OCI-LY3 (cell line): ENCODE results near the gene R3HDM1.
"Not testable (repeated sequence)": the region's sequence is repeated elsewhere in the genome, so short reads cannot be mapped to it uniquely, and the experiment has no call there.

Source experiments
- H2AFZ ChIP-seq: fragments of 200-600, 300-600 bp; shearing (Covaris generic); 2 replicates; pipeline ENCODE4 v1.6.0; 2014; ENCODE audit warnings: antibody characterized with exemption, low read depth, low read length
- H3K27ac ChIP-seq: fragments of 200-600, 300-600 bp; sonication (generic); 2 replicates; pipeline ENCODE4 v1.5.1; 2014; ENCODE audit warnings: mild to moderate bottlenecking, low read length, moderate library complexity, mixed read lengths
- H3K27me3 ChIP-seq: fragments of 200-600, 300-600 bp; sonication (generic); 2 replicates; pipeline ENCODE4 v1.6.1; 2014; ENCODE audit warnings: low read depth, low read length, mixed read lengths
- H3K36me3 ChIP-seq: fragments of 200-600, 300-600 bp; sonication (generic); replicated peaks from 2 replicates; pipeline ENCODE3; 2014; ENCODE audit warnings: low read depth, low read length, mixed read lengths
- H3K4me1 ChIP-seq: fragments of 300-600, 200-600 bp; sonication (generic); 2 replicates; pipeline ENCODE4 v1.6.1; 2014; ENCODE audit warnings: low read length, mixed read lengths
- H3K4me2 ChIP-seq: fragments of 200-600, 300-600 bp; sonication (generic); 2 replicates; pipeline ENCODE4 v1.6.1; 2014; ENCODE audit warnings: low read length, mixed read lengths
- H3K4me3 ChIP-seq: fragments of 300-600, 200-600 bp; sonication (generic); 2 replicates; pipeline ENCODE4 v1.5.1; 2014; ENCODE audit warnings: antibody characterized with exemption, mild to moderate bottlenecking, low read length, moderate library complexity
- H3K79me2 ChIP-seq: fragments of 300-600, 200-600 bp; shearing (Covaris generic); 2 replicates; pipeline ENCODE4 v1.6.1; 2014; ENCODE audit warnings: mild to moderate bottlenecking, low read length, mixed read lengths
- H3K9ac ChIP-seq: fragments of 300-600, 200-600 bp; shearing (Covaris generic); 2 replicates; pipeline ENCODE4 v1.6.0; 2014; ENCODE audit warnings: mild to moderate bottlenecking, low read length, moderate library complexity
- H3K9me3 ChIP-seq: fragments of 200-600, 300-600 bp; shearing (Covaris generic); 2 replicates; pipeline ENCODE4 v1.6.1; 2014; ENCODE audit warnings: low read length, mixed read lengths; ENCODE audit not compliant: insufficient read depth
- H4K20me1 ChIP-seq: fragments of 200-600, 300-600 bp; sonication (generic); 2 replicates; pipeline ENCODE4 v1.6.1; 2016; ENCODE audit warnings: low read length, mixed read lengths; ENCODE audit not compliant: insufficient read depth
- CTCF ChIP-seq: fragments of 200-600, 300-600 bp; sonication (generic); IDR thresholded peaks from 2 replicates; pipeline ENCODE4 v1.5.1; 2014; ENCODE audit warnings: antibody characterized with exemption, low read length, low read depth
- EZH2phosphoT487 ChIP-seq: fragments of 200-600 bp; shearing (Covaris generic); IDR thresholded peaks from 2 replicates; pipeline ENCODE4 v1.6.1; 2018; ENCODE audit warnings: antibody characterized with exemption, mixed run types, low read depth

Gene R3HDM1

GRCh38 chr2:135494917-135495316 is 36.4 kb upstream of the R3HDM1 start:
- Histone ChIP-seq H3K4me3 (no peak overlapping the region), H3K4me2 (no peak overlapping the region), H4K20me1 (no peaks in the 10 kb centered on the region), H3K9ac (no peak overlapping the region), H3K4me1 (no peaks in the 10 kb centered on the region), H2AFZ (no peak overlapping the region), H3K27me3 (no peaks in the 10 kb centered on the region), H3K36me3 (peaks cover 7% of the 10 kb centered on the region), H3K9me3 (0 out of 2 replicates have a peak, but pooled peaks cover 3% of the 10 kb centered on the region), H3K27ac (no peak overlapping the region), H3K79me2 (no peaks in the 10 kb centered on the region)
- TF ChIP-seq CTCF (no peak), EZH2phosphoT487 (no peak)

GRCh38 chr2:135498588-135498987 is 32.7 kb upstream of the R3HDM1 start:
- H3K36me3 ChIP-seq: peaks cover 12% of the 10 kb centered on the region
- H3K4me2 ChIP-seq, H3K4me3 ChIP-seq, H3K27ac ChIP-seq, H3K9ac ChIP-seq, H4K20me1 ChIP-seq, H3K79me2 ChIP-seq, H3K27me3 ChIP-seq, H2AFZ ChIP-seq, H3K9me3 ChIP-seq, H3K4me1 ChIP-seq: not testable (repeated sequence)

GRCh38 chr2:135504811-135505210 is 26.5 kb upstream of the R3HDM1 start:
- TF ChIP-seq CTCF: no peak
- TF ChIP-seq EZH2phosphoT487: no peak
- no peaks in the 10 kb centered on the region for H4K20me1 ChIP-seq
- H3K9me3 ChIP-seq: no peaks in the 10 kb centered on the region
- no peak overlapping the region for H2AFZ ChIP-seq
- H3K79me2 ChIP-seq: no peaks in the 10 kb centered on the region
- H3K36me3 ChIP-seq: peaks cover 6% of the 10 kb centered on the region
- H3K27me3 ChIP-seq: no peaks in the 10 kb centered on the region
- no peak overlapping the region for H3K4me3 ChIP-seq
- H3K4me1 ChIP-seq: no peaks in the 10 kb centered on the region
- no peak overlapping the region for H3K9ac ChIP-seq
- no peak overlapping the region for H3K4me2 ChIP-seq
- no peak overlapping the region for H3K27ac ChIP-seq

GRCh38 chr2:135510577-135510976 is 20.7 kb upstream of the R3HDM1 start:
- no peak for TF ChIP-seq EZH2phosphoT487
- TF ChIP-seq CTCF: no peak
- Histone ChIP-seq H3K9me3 (no peaks in the 10 kb centered on the region), H3K9ac (no peak overlapping the region), H3K4me2 (no peak overlapping the region), H3K4me3 (no peak overlapping the region), H3K4me1 (0 out of 2 replicates have a peak, but pooled peaks cover 5% of the 10 kb centered on the region), H3K79me2 (no peaks in the 10 kb centered on the region), H3K27ac (no peak overlapping the region), H4K20me1 (no peaks in the 10 kb centered on the region), H3K36me3 (peaks cover 5% of the 10 kb centered on the region), H2AFZ (no peak overlapping the region), H3K27me3 (no peaks in the 10 kb centered on the region)

GRCh38 chr2:135512099-135512498 is 19.2 kb upstream of the R3HDM1 start:
- Histone ChIP-seq H4K20me1 (no peaks in the 10 kb centered on the region), H2AFZ (no peak overlapping the region), H3K36me3 (peaks cover 5% of the 10 kb centered on the region), H3K9ac (no peak overlapping the region), H3K27ac (no peak overlapping the region), H3K4me2 (no peak overlapping the region), H3K9me3 (no peaks in the 10 kb centered on the region), H3K4me3 (no peak overlapping the region), H3K4me1 (0 out of 2 replicates have a peak, but pooled peaks cover 5% of the 10 kb centered on the region), H3K27me3 (no peaks in the 10 kb centered on the region), H3K79me2 (no peaks in the 10 kb centered on the region)
- no peak for TF ChIP-seq CTCF
- no peak for TF ChIP-seq EZH2phosphoT487
